ENCODE measurements around the gene SAMD3.
A peak's percentile ranks its signal among the peaks of the same experiment; 100 is the strongest.
"Not testable (repeated sequence)": the region's sequence is repeated elsewhere in the genome, so short reads cannot be mapped to it uniquely, and the experiment has no call there.

Gene SAMD3

GRCh38 chr6:130176378-130176777, 46.4 kb downstream of the SAMD3 start:
- no peak for DNase-seq (ENCODE audit: low spot score)
- ChIA-PET CTCF (no interaction called here), POLR2A (ENCODE audit: low non-redundant PET) (no interaction called here)
- no peak for TF ChIP-seq CTCF (conservative IDR thresholded peaks at IDR 0.05; ENCODE audit: low read depth)
- no peak overlapping the region for H3K27ac ChIP-seq

- DNase-seq (ENCODE audit: low spot score); POLR2A ChIA-PET (ENCODE audit: low non-redundant PET); CTCF ChIA-PET; H3K27ac ChIP-seq: not testable (repeated sequence)
These were observed 49.3 kb downstream of the SAMD3 start for GRCh38 chr6:130173377-130174004.

- not testable (repeated sequence) for DNase-seq (ENCODE audit: low spot score)
- CTCF ChIA-PET, result interaction anchor here (0.6 kb wide), 1 partner anchor 949 kb away, joined by 6 read pairs; no protein-coding TSS in a partner anchor
These were observed 52.6 kb downstream of the SAMD3 start for GRCh38 chr6:130170160-130170559.

GRCh38 chr6:130167655-130168054, 55.1 kb downstream of the SAMD3 start:
- H3K27ac ChIP-seq, result peak overlapping the region; percentile 82
- ChIA-PET POLR2A (ENCODE audit: low non-redundant PET) (no interaction called here), CTCF (interaction anchor here (0.6 to 1.1 kb wide), 2 partner anchors 23 to 130 kb away, joined by 4 read pairs; no protein-coding TSS in a partner anchor)
- TF ChIP-seq CTCF (conservative IDR thresholded peaks at IDR 0.05; ENCODE audit: low read depth), result no peak
- DNase-seq (ENCODE audit: low spot score), result peak; percentile 67

More at GRCh38 chr6:130170160-130170559, 52.6 kb downstream of the SAMD3 start:
- POLR2A ChIA-PET (ENCODE audit: low non-redundant PET); H3K27ac ChIP-seq: not testable (repeated sequence)

GRCh38 chr6:130164251-130164650, 58.5 kb downstream of the SAMD3 start:
- TF ChIP-seq CTCF (conservative IDR thresholded peaks at IDR 0.05; ENCODE audit: low read depth), result no peak
- ChIA-PET CTCF (interaction anchor here (0.6 kb wide), 1 partner anchor 12 kb away, joined by 3 read pairs; no protein-coding TSS in a partner anchor), POLR2A (ENCODE audit: low non-redundant PET) (no interaction called here)
- H3K27ac ChIP-seq, result no peak overlapping the region
- no peak for DNase-seq (ENCODE audit: low spot score)

GRCh38 chr6:130163266-130163665, 59.5 kb downstream of the SAMD3 start:
- no peak overlapping the region for H3K27ac ChIP-seq
- ChIA-PET CTCF (no interaction called here), POLR2A (ENCODE audit: low non-redundant PET) (no interaction called here)
- no peak for TF ChIP-seq CTCF (conservative IDR thresholded peaks at IDR 0.05; ENCODE audit: low read depth)
- DNase-seq (ENCODE audit: low spot score), result no peak

- no peak for TF ChIP-seq CTCF (conservative IDR thresholded peaks at IDR 0.05; ENCODE audit: low read depth)
- ChIA-PET POLR2A (ENCODE audit: low non-redundant PET) (no interaction called here), CTCF (no interaction called here)
- no peak for DNase-seq (ENCODE audit: low spot score)
- no peak overlapping the region for H3K27ac ChIP-seq
These were observed 60.3 kb downstream of the SAMD3 start for GRCh38 chr6:130162421-130162820.

Data from RWPE1 (cell line).